Eye (tissue), 1 donor: Measurements from ENCODE around the gene UGP2.

ENCODE experiments used
- DNase-seq: peaks from one replicate; pipeline ENCODE4 v3.0.0-alpha.2; 2015

UGP2 gene

GRCh38 chr2:63866009-63866709 is 24.5 kb downstream of the UGP2 start:
- DNase-seq: no peak

GRCh38 chr2:63870679-63871078 is 29.0 kb downstream of the UGP2 start:
- DNase-seq: no peak

GRCh38 chr2:63871864-63872263 is 30.2 kb downstream of the UGP2 start:
- DNase-seq: no peak

- no peak for DNase-seq
Observed at GRCh38 chr2:63872571-63873328, 31.1 kb downstream of the UGP2 start.

GRCh38 chr2:63874204-63875130 is 32.8 kb downstream of the UGP2 start:
- no peak for DNase-seq

GRCh38 chr2:63875131-63875527 is 33.4 kb downstream of the UGP2 start:
- DNase-seq: no peak

GRCh38 chr2:63875559-63876245 is 34.0 kb downstream of the UGP2 start:
- no peak for DNase-seq

- DNase-seq: no peak
Observed at GRCh38 chr2:63876311-63876710, 34.6 kb downstream of the UGP2 start.

- DNase-seq: no peak
Observed at GRCh38 chr2:63878486-63878885, 36.8 kb downstream of the UGP2 start.

GRCh38 chr2:63879876-63880433 is 38.3 kb downstream of the UGP2 start:
- DNase-seq: no peak

- no peak for DNase-seq
Observed at GRCh38 chr2:63880625-63881024, 38.9 kb downstream of the UGP2 start.

GRCh38 chr2:63881205-63881604 is 39.5 kb downstream of the UGP2 start:
- DNase-seq: peak; percentile 27

- no peak for DNase-seq
Observed at GRCh38 chr2:63882395-63883105, 40.9 kb downstream of the UGP2 start.

GRCh38 chr2:63886445-63886844 is 44.7 kb downstream of the UGP2 start:
- no peak for DNase-seq

- DNase-seq: no peak
Observed at GRCh38 chr2:63888053-63888452, 46.4 kb downstream of the UGP2 start.

GRCh38 chr2:63888490-63889402 is 47.0 kb downstream of the UGP2 start:
- DNase-seq: peak; percentile 74

- no peak for DNase-seq
Observed at GRCh38 chr2:63890678-63891077, 49.0 kb downstream of the UGP2 start.

GRCh38 chr2:63891488-63892030 is 49.9 kb downstream of the UGP2 start:
- DNase-seq: no peak

- DNase-seq: no peak
Observed at GRCh38 chr2:63893163-63893562, 51.5 kb downstream of the UGP2 start.

GRCh38 chr2:63894167-63894566 is 52.5 kb downstream of the UGP2 start:
- no peak for DNase-seq
